GM12801 (cell line): ENCODE results near the gene WIZ.

Experiments
- CTCF ChIP-seq: IDR thresholded peaks from one replicate; pipeline ENCODE4 v1.5.1; 2011; ENCODE audit warnings: control low read depth; ENCODE audit not compliant: insufficient read length; ENCODE audit errors: extremely low read depth

WIZ gene

GRCh38 chr19:15467734-15468214 lies 18.0 kb upstream of the WIZ start:
- no peak for TF ChIP-seq CTCF

- no peak for TF ChIP-seq CTCF
Observed at GRCh38 chr19:15466851-15467733, 17.3 kb upstream of the WIZ start.

GRCh38 chr19:15464394-15465385 lies 14.9 kb upstream of the WIZ start, which contains the start of gene RASAL3:
Gene RASAL3 (minus strand): TSS chr19:15464544. CDS start chr19:15464358, 186 bp downstream.
- no peak for TF ChIP-seq CTCF

GRCh38 chr19:15463861-15464371 lies 14.2 kb upstream of the WIZ start:
- no peak for TF ChIP-seq CTCF

GRCh38 chr19:15461694-15462093 lies 11.9 kb upstream of the WIZ start:
- TF ChIP-seq CTCF, result no peak

- TF ChIP-seq CTCF, result no peak
Observed at GRCh38 chr19:15457701-15458484, 8.1 kb upstream of the WIZ start.
